K562 (cell line): ENCODE results near the gene KIF9. TPM values are rescaled to one million over a fixed set of nuclear protein-coding genes. Genes with fewer than 3 reads are reported as not detected.
A peak's percentile ranks its signal among the peaks of the same experiment; 100 is the strongest.

ENCODE experiments used
- EP300 ChIP-seq: IDR thresholded peaks from 2 replicates; pipeline ENCODE4 v1.6.1; 2012; ENCODE audit warnings: low read length, improper control_type of control experiment
- FOXK1 ChIP-seq: sonication (generic); formaldehyde crosslinking; IDR thresholded peaks from 2 replicates; pipeline ENCODE4 v1.8.0; 2022; ENCODE audit warnings: missing genetic modification reagents, mild to moderate bottlenecking, borderline replicate concordance
- SMAD4 ChIP-seq: fragments of 250-450 bp; sonication (Bioruptor Pico); conservative IDR thresholded peaks from 2 replicates; pipeline ENCODE4 v1.8.0; 2021; ENCODE audit warnings: inconsistent platforms, mild to moderate bottlenecking, moderate library complexity
- ZNF175 ChIP-seq: fragments of 200-800 bp; sonication (Bioruptor generic); IDR thresholded peaks from 2 replicates; pipeline ENCODE4 v1.6.1; 2016; ENCODE audit warnings: low read depth, mild to moderate bottlenecking, missing genetic modification characterization, missing compliant biosample characterization
- ZNF239 ChIP-seq: fragments of 250-450 bp; sonication (Bioruptor Pico); IDR thresholded peaks from 2 replicates; pipeline ENCODE4 v1.4.0; 2020; ENCODE audit warnings: mild to moderate bottlenecking
- ZNF311 ChIP-seq: fragments of 250-450 bp; sonication (Bioruptor Pico); IDR thresholded peaks from 2 replicates; pipeline ENCODE4 v1.4.0; 2020; ENCODE audit warnings: mild to moderate bottlenecking, moderate library complexity
- ZNF561 ChIP-seq: fragments of 450-650 bp; formaldehyde crosslinking; conservative IDR thresholded peaks from 2 replicates; pipeline ENCODE4 v1.4.0; 2020; ENCODE audit warnings: mild to moderate bottlenecking, moderate library complexity
- ZNF668 ChIP-seq: fragments of 250-450 bp; sonication (Bioruptor Pico); IDR thresholded peaks from 2 replicates; pipeline ENCODE4 v1.8.0; 2022; ENCODE audit warnings: mild to moderate bottlenecking, inconsistent platforms
- polyA plus RNA-seq, 8 experiments: library from polyadenylated mRNA; depleted of rRNA in 4 of 8; stranded (reverse) in 5 of 8; unstranded in 3 of 8; fragments of >200 nt; fragmentation: Nextera tagmentation in 2 of 8; fragmentation: Illumina TruSeq in 1 of 8; extraction: Ambion mirVana in 2 of 8; extraction: Trizol in 1 of 8; gene quantifications; 2 replicates each; pipeline versions ENCODE4 v1.2.1 to v1.2.3, GENCODE V29; 2011 to 2014; ENCODE audit warnings: inconsistent platforms in 1 of 8, missing spikeins in 1 of 8
- total RNA-seq, 7 experiments: library from RNA; depleted of rRNA in 6 of 7; stranded (reverse); fragments of >200 nt in 6 of 7; fragmentation: Illumina TruSeq in 2 of 7; extraction: Trizol in 2 of 7; gene quantifications; 2 replicates each; pipeline versions ENCODE4 v1.2.1 to v1.2.3, GENCODE V29; 2011 to 2021; ENCODE audit warnings: low replicate concordance in 1 of 7
- TF ChIP-seq, protein P1 (sequence below): fragments of 200-600 bp; sonication (generic); IDR thresholded peaks from one replicate; pipeline ENCODE4 v1.6.1; 2012; ENCODE audit warnings: mild to moderate bottlenecking, low read depth, low read length, inconsistent platforms
- TF ChIP-seq, protein P2 (sequence below): sonication (generic); formaldehyde crosslinking; IDR thresholded peaks from 2 replicates; pipeline ENCODE4 v1.8.0; 2022; ENCODE audit warnings: missing genetic modification reagents, mild to moderate bottlenecking, moderate library complexity, borderline replicate concordance
- TF ChIP-seq, protein P3 (sequence below): conservative IDR thresholded peaks from 2 replicates; pipeline ENCODE4 v1.6.1; 2011; ENCODE audit warnings: low read depth, mild to moderate bottlenecking, low read length; ENCODE audit not compliant: control insufficient read depth
- TF ChIP-seq, protein P4 (sequence below), 2 experiments: fragments of 450-650 bp in 1 of 2; sonication (generic) in 1 of 2; formaldehyde crosslinking in 1 of 2; IDR thresholded peaks in 1 of 2; conservative IDR thresholded peaks in 1 of 2; 2 replicates each; pipeline versions ENCODE4 v1.6.1 to v1.8.1; 2016 to 2023; ENCODE audit warnings: mild to moderate bottlenecking in 2 of 2, moderate library complexity in 2 of 2, inconsistent platforms in 1 of 2, missing genetic modification reagents in 1 of 2

KIF9 gene
- total and polyA plus RNA-seq, 9 of the 15 experiments (the other 6 are each of a cell fraction or from before 2014, with no cell fraction given), result 16.9 to 56.9 (median 25.0) TPM

DNA sequence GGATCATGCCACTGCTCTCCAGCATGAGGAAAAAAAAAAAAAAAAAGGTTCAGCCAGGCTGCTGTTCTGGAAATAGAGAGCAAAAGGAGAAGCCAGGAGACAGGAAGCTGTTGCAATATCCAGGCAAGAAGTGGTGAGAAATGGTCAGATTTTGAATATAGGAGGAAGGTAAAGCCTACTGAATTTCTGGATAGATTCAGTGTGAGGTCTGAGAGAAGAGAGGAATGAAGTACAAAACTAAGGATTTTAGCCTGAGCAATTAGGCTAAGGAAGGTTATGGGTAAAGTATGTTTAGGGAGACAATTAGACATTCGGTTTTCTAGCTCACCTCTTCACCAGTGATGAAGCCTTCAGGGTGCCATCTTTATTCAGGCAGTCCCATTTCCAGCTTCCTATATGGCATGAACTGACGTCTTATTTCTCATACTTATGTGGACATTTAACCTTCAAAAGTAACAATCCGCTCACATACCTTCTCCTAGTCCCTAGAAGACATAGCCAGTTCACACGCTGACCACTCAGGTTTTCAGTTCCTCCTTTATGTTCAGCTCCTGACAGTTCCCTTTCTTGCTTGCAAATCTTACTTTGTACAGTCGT, 57.2 kb downstream of the KIF9 start (continued):
- TF ChIP-seq, protein P1, sequence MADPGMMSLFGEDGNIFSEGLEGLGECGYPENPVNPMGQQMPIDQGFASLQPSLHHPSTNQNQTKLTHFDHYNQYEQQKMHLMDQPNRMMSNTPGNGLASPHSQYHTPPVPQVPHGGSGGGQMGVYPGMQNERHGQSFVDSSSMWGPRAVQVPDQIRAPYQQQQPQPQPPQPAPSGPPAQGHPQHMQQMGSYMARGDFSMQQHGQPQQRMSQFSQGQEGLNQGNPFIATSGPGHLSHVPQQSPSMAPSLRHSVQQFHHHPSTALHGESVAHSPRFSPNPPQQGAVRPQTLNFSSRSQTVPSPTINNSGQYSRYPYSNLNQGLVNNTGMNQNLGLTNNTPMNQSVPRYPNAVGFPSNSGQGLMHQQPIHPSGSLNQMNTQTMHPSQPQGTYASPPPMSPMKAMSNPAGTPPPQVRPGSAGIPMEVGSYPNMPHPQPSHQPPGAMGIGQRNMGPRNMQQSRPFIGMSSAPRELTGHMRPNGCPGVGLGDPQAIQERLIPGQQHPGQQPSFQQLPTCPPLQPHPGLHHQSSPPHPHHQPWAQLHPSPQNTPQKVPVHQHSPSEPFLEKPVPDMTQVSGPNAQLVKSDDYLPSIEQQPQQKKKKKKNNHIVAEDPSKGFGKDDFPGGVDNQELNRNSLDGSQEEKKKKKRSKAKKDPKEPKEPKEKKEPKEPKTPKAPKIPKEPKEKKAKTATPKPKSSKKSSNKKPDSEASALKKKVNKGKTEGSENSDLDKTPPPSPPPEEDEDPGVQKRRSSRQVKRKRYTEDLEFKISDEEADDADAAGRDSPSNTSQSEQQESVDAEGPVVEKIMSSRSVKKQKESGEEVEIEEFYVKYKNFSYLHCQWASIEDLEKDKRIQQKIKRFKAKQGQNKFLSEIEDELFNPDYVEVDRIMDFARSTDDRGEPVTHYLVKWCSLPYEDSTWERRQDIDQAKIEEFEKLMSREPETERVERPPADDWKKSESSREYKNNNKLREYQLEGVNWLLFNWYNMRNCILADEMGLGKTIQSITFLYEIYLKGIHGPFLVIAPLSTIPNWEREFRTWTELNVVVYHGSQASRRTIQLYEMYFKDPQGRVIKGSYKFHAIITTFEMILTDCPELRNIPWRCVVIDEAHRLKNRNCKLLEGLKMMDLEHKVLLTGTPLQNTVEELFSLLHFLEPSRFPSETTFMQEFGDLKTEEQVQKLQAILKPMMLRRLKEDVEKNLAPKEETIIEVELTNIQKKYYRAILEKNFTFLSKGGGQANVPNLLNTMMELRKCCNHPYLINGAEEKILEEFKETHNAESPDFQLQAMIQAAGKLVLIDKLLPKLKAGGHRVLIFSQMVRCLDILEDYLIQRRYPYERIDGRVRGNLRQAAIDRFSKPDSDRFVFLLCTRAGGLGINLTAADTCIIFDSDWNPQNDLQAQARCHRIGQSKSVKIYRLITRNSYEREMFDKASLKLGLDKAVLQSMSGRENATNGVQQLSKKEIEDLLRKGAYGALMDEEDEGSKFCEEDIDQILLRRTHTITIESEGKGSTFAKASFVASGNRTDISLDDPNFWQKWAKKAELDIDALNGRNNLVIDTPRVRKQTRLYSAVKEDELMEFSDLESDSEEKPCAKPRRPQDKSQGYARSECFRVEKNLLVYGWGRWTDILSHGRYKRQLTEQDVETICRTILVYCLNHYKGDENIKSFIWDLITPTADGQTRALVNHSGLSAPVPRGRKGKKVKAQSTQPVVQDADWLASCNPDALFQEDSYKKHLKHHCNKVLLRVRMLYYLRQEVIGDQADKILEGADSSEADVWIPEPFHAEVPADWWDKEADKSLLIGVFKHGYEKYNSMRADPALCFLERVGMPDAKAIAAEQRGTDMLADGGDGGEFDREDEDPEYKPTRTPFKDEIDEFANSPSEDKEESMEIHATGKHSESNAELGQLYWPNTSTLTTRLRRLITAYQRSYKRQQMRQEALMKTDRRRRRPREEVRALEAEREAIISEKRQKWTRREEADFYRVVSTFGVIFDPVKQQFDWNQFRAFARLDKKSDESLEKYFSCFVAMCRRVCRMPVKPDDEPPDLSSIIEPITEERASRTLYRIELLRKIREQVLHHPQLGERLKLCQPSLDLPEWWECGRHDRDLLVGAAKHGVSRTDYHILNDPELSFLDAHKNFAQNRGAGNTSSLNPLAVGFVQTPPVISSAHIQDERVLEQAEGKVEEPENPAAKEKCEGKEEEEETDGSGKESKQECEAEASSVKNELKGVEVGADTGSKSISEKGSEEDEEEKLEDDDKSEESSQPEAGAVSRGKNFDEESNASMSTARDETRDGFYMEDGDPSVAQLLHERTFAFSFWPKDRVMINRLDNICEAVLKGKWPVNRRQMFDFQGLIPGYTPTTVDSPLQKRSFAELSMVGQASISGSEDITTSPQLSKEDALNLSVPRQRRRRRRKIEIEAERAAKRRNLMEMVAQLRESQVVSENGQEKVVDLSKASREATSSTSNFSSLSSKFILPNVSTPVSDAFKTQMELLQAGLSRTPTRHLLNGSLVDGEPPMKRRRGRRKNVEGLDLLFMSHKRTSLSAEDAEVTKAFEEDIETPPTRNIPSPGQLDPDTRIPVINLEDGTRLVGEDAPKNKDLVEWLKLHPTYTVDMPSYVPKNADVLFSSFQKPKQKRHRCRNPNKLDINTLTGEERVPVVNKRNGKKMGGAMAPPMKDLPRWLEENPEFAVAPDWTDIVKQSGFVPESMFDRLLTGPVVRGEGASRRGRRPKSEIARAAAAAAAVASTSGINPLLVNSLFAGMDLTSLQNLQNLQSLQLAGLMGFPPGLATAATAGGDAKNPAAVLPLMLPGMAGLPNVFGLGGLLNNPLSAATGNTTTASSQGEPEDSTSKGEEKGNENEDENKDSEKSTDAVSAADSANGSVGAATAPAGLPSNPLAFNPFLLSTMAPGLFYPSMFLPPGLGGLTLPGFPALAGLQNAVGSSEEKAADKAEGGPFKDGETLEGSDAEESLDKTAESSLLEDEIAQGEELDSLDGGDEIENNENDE, result no peak
- TF ChIP-seq FOXK1 (CRISPR knock-in tag) (no peak), ZNF239 (CRISPR knock-in tag) (peak; percentile 77), ZNF175 (CRISPR knock-in tag) (peak; percentile 96), ZNF668 (CRISPR knock-in tag) (0 out of 2 replicates have a peak, but pooled peaks have one; percentile 18), SMAD4 (CRISPR knock-in tag) (peak; percentile 82), ZNF311 (CRISPR knock-in tag) (peak; percentile 94), ZNF561 (peak; percentile 74; the same call in 1 of the 2 replicates), EP300 (peak; percentile 64; the same call in 1 of the 2 replicates)
- TF ChIP-seq, protein P2, sequence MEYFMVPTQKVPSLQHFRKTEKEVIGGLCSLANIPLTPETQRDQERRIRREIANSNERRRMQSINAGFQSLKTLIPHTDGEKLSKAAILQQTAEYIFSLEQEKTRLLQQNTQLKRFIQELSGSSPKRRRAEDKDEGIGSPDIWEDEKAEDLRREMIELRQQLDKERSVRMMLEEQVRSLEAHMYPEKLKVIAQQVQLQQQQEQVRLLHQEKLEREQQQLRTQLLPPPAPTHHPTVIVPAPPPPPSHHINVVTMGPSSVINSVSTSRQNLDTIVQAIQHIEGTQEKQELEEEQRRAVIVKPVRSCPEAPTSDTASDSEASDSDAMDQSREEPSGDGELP, result no peak
- TF ChIP-seq, protein P3, sequence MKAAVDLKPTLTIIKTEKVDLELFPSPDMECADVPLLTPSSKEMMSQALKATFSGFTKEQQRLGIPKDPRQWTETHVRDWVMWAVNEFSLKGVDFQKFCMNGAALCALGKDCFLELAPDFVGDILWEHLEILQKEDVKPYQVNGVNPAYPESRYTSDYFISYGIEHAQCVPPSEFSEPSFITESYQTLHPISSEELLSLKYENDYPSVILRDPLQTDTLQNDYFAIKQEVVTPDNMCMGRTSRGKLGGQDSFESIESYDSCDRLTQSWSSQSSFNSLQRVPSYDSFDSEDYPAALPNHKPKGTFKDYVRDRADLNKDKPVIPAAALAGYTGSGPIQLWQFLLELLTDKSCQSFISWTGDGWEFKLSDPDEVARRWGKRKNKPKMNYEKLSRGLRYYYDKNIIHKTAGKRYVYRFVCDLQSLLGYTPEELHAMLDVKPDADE, result no peak
- TF ChIP-seq, protein P4, sequence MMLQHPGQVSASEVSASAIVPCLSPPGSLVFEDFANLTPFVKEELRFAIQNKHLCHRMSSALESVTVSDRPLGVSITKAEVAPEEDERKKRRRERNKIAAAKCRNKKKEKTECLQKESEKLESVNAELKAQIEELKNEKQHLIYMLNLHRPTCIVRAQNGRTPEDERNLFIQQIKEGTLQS (IDR thresholded peaks at IDR 0.05), result peak; percentile 55; the same call in 1 of the 2 replicates
- TF ChIP-seq, protein P4 (CRISPR knock-in tag; conservative IDR thresholded peaks at IDR 0.05), result no peak
